Measurements from ENCODE around the gene ZFYVE26. TPM values are rescaled to one million over a fixed set of nuclear protein-coding genes. Genes with fewer than 3 reads are reported as not detected.
"Not testable (repeated sequence)": the region's sequence is repeated elsewhere in the genome, so short reads cannot be mapped to it uniquely, and the experiment has no call there.

The ZFYVE26 gene
- total RNA-seq, 6 donors from 2014 or later = 27.7 to 153 (median 44.5) TPM

- Histone ChIP-seq H3K4me3 (no peak overlapping the region), H3K27me3 (no peaks in the 10 kb centered on the region), H3K4me1 (peaks cover 0 to 3% (median 1%) of the 10 kb centered on the region in 4 donors), H3K9me3 (no peaks in the 10 kb centered on the region), H3K27ac (no peak overlapping the region), H3K36me3 (no peaks in the 10 kb centered on the region)
- TF ChIP-seq EP300 (IDR thresholded peaks at IDR 0.05) (no peak), POLR2A (IDR thresholded peaks at IDR 0.05) (no peak), POLR2AphosphoS5 (IDR thresholded peaks at IDR 0.05) (no peak), CTCF (IDR thresholded peaks at IDR 0.05) (no peak)
- DNase-seq = no peak
- WGBS, 2 donors = 87 to 89% methylated on average over 5 of the region's 5 CpGs
- ATAC-seq (ENCODE audit: low FRiP score in 2 of 2) = no peak
Observed at GRCh38 chr14:67725171-67725570, 91.2 kb downstream of the ZFYVE26 start.

GRCh38 chr14:67722293-67722692 is 94.1 kb downstream of the ZFYVE26 start:
- no peak overlapping the region for H3K4me3 ChIP-seq
- DNase-seq (no peak), ATAC-seq (ENCODE audit: low FRiP score in 2 of 2) (peak in 1 of 2 donors; percentile 64)
- no peaks in the 10 kb centered on the region for H3K9me3 ChIP-seq
- H3K27me3 ChIP-seq = no peaks in the 10 kb centered on the region
- TF ChIP-seq POLR2AphosphoS5 (IDR thresholded peaks at IDR 0.05) (no peak), POLR2A (IDR thresholded peaks at IDR 0.05) (no peak), EP300 (IDR thresholded peaks at IDR 0.05) (no peak), CTCF (IDR thresholded peaks at IDR 0.05) (no peak)
- no peak overlapping the region for H3K27ac ChIP-seq
- WGBS, 2 donors = 10 to 28% methylated on average over 3 of the region's 3 CpGs
- H3K4me1 ChIP-seq = peaks cover 0 to 3% (median 1%) of the 10 kb centered on the region in 4 donors
- H3K36me3 ChIP-seq = no peaks in the 10 kb centered on the region

- Histone ChIP-seq H3K9me3 (no peaks in the 10 kb centered on the region), H3K4me3 (no peak overlapping the region), H3K4me1 (peaks cover 0 to 3% (median 1%) of the 10 kb centered on the region in 4 donors), H3K36me3 (no peaks in the 10 kb centered on the region), H3K27ac (no peak overlapping the region), H3K27me3 (no peaks in the 10 kb centered on the region)
- TF ChIP-seq POLR2AphosphoS5 (IDR thresholded peaks at IDR 0.05) = no peak
- TF ChIP-seq CTCF (IDR thresholded peaks at IDR 0.05) = no peak
- no peak for TF ChIP-seq POLR2A (IDR thresholded peaks at IDR 0.05)
- no peak for TF ChIP-seq EP300 (IDR thresholded peaks at IDR 0.05)
- no peak for DNase-seq
- no peak for ATAC-seq (ENCODE audit: low FRiP score in 2 of 2)
- 70 to 73% methylated on average over 5 of the region's 5 CpGs for WGBS, 2 donors
Observed at GRCh38 chr14:67721875-67722274, 94.5 kb downstream of the ZFYVE26 start.

GRCh38 chr14:67719866-67720265 is 96.5 kb downstream of the ZFYVE26 start:
- no peak overlapping the region for H3K27ac ChIP-seq
- TF ChIP-seq EP300 (IDR thresholded peaks at IDR 0.05) = no peak
- TF ChIP-seq CTCF (IDR thresholded peaks at IDR 0.05) = no peak
- TF ChIP-seq POLR2AphosphoS5 (IDR thresholded peaks at IDR 0.05) = no peak
- TF ChIP-seq POLR2A (IDR thresholded peaks at IDR 0.05) = no peak
- DNase-seq = no peak
- no peaks in the 10 kb centered on the region for H3K27me3 ChIP-seq
- 38 to 42% methylated on average over 2 of the region's 2 CpGs for WGBS, 2 donors
- peaks cover 0 to 3% (median 1%) of the 10 kb centered on the region in 4 donors for H3K4me1 ChIP-seq
- no peaks in the 10 kb centered on the region for H3K9me3 ChIP-seq
- no peak overlapping the region for H3K4me3 ChIP-seq
- H3K36me3 ChIP-seq = no peaks in the 10 kb centered on the region
- ATAC-seq (ENCODE audit: low FRiP score in 2 of 2) = no peak

- not testable (repeated sequence) for DNase-seq; H3K27me3 ChIP-seq; H3K9me3 ChIP-seq; H3K36me3 ChIP-seq; H3K4me1 ChIP-seq; ATAC-seq (ENCODE audit: low FRiP score in 2 of 2); H3K27ac ChIP-seq; H3K4me3 ChIP-seq
- WGBS, 2 donors = 90 to 91% methylated on average over 3 of the region's 3 CpGs
Observed at GRCh38 chr14:67719385-67719784, 97.0 kb downstream of the ZFYVE26 start.

Measured in upper lobe of left lung (tissue), 6 donors.